Activated CD4-positive, alpha-beta T cell treated with anti-CD3 and anti-CD28 coated beads, Interleukin-2, amount 50 U/mL, for 1 hour (primary cell): ENCODE measurements around the gene RHEX.

Experiments used
- DNase-seq: peaks from one replicate; pipeline ENCODE4 v3.0.0-alpha.2; 2020

The RHEX gene

DNA sequence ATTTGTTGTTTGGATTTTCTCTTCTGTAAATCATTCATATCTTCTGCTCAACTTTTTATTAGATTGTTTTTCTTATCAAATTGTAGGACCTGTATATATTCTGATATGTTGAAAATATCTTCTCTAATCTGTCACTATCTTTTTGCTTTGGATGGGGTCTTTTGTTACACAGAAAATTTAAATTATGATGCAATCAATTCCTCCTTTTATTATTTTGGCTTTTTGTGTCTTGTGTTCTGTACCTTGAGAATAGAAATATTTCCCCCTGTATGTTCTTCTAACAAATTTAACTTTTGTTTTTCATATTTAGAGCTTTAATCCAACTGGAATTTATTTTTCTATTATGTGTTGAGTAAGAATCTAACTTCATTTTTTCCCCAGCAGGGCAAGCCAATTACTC is 67.4 kb downstream of the RHEX start:
- DNase-seq, result no peak

DNA sequence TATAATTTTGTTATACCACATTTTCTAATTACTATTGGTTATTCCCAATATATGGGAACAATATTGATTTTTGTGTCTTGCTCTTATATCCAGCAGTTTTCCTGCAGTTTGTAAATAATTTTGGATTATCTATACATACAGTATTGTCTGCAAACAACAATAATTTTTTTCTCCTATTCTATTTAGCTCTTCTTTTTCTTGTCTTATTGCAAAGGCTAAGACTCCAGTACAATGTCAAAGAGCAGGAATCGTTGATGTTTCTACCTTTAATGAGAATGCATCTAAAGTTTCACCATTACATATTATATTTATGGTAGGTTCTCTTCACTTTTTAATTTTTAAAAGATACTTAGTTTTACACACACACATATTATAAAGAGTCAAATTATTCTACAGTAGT is 68.3 kb downstream of the RHEX start:
- no peak for DNase-seq

DNA sequence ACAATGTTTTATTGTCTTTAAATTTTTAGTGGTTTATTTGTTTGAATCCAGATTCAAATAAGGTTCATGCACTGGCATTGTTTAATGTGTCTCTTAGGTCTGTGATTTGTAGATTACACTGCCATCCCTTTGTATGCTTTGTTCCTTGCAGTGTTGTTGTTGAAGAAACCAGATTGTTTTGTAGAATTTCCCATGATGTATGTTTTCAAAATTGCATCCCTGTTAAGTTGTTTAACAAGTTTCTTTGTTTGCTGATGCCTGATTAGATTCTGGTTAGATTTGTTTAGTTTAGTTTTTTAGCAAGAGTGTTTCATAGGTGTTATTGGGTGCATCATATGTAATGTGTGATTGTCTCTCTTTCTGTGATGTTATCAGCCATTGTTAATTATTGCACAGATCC is 69.7 kb downstream of the RHEX start:
- DNase-seq, result no peak

DNA sequence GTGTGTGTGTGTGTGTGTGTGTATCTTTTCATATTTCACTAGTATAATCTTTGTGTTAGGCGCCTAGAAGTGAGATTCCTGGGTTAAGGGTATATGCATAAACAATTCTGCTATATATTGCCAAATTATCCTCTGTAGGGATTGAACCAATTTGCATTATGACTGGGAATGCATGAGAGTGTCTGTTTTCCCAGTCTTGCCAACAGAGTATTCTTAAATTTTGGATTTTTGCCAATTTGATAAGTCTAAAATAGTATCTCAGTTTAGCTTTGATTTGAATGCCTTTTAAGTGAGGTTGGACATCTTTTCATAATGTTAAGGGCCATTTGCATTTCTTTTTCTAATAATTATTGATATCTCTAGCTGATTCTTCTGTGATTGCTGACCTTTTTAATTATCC is 72.4 kb downstream of the RHEX start:
- DNase-seq, result no peak

DNA sequence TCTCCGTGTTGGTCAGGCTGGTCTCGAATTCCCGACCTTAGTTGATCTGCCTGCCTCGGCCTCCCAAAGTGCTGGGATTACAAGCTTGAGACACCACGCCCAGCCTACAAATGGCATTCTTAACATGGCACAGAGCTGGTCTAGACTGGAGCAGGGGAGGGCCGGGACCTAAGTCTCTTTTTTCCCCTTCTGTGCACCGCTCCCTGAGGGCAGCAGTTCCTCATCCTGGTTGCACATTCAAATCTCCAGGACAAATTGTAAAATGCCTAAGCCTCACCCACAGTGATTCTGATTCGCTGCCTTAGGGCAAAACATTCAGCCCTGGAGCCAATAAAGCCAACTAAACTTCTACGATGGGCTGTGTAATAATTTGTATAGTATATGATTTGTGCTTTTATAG is 74.4 kb downstream of the RHEX start:
- no peak for DNase-seq

DNA sequence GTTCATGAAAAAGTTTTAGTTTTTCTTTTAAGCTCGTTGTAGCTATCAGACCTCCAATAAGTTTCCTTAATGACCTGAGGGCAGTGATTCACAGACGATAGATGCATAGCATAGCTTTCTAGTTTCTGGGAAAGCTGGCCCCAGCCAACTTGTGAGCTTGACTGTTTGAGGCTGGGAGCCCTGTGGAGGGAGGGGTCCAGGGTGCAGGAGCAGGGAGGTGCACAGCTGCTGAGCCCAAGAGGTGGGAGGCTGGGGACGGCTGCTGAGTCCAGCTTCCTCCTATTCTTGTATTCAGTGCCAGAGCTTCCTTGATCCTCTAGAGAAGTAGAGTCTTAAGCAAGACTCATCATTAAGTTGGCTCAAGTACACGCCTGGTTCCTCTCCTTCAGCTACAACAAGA is 75.2 kb downstream of the RHEX start:
- no peak for DNase-seq

DNA sequence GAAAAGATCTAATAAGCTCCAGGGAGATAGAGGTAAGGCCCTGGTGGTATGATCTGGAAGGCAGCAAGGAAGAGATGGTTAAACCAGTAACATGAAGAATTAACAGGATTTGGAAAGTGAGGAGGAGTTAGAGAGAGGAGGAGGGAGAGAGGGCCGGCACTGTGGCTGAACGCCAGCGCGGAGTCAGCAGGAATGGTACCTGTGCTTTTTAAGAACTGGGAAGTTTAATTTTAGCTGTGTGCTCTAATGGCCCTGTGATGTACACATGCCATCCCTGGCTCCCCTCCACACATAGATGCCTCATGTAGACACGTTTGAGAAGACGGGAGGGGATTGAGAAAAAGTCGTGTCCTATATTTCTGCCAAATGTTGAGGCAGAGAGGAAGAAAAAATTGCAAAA is 78.1 kb downstream of the RHEX start:
- DNase-seq, result no peak

DNA sequence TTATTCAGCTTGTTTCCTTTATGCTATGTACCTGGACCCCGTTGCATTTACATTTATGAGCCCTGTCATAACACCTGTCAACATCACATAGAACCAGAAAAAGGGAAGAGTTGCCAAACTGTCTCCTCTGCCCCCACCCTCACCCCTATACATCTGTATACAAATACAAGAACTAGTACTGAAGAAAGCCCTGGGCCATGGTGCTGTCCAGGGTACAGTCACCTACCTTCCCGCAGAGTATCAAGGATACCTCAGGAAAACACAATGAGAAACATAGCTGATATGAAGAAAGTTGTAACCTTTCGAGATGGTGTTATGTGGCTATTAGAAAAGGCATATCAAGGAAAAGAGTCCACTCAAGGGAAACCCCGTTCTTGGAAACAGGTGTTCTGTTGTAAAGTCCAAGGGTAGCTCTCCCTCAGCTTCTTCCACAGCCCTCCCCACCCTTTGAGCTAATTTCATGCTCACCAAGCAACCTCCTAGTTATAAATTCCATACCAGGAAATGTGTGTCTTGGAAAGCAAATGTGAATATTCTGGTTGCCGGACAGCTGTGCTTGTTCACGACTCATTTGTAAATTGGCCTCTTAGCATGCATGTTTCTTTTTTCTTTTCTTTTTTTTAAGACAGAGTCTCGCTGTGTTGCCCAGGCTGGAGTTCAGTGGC is 80.9 kb downstream of the RHEX start:
- no peak for DNase-seq

DNA sequence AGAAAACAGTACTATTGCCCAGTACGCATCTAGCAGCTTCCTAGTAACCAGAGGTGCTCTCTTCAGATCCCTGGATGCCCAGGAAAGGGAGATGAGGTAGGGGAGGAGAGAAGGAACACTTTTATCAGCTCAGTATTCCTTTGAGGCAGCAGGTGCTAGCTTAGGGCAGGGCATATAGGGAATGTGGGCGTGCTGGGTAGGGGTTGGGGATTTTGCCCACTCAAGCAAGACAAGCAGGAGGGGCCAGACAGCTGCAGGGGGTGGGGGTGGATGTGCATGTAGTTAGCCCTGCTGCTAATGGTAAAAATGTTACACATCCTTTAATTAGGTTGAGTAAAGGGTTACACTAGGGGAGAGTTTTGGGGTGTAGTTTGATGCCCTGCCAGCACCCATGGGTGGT is 82.3 kb downstream of the RHEX start:
- DNase-seq, result no peak

DNA sequence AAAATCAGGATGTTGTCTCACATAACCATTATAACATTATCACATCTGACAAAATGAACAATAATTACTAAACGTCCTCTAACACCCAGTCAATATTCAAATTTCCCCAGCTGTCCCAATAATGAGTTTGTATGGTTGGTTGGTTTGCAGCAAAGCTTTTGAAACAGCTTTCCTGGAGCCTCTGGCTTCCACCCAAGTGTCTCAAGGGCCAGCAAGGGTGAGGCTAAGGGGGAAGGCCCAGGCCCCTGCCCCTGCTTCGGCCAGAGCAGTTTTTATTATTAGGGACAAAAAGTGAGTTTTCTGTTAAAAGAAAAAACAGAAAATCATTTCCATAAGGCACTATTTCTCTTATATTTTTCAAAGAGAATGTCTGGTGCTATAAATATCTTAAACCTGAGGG is 83.3 kb downstream of the RHEX start:
- DNase-seq, result no peak

DNA sequence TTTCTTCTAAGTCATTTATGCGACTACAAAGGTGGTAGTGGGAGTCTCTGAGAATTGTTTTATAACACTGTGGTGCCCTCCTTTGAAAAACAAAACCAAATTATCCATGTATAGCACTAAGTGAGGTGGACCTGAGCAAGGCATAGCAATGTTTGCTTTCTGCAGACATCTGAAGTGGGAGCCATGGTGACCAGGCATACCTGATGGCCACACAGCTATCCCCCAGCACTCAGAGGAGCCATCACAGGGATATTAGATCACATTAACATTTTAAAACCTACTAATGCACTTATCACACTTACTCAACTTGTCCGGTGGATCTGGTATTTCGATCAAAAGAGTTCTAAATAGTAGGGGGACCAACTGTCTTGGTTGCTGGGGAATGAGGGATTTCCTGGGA is 89.0 kb downstream of the RHEX start:
- no peak for DNase-seq

DNA sequence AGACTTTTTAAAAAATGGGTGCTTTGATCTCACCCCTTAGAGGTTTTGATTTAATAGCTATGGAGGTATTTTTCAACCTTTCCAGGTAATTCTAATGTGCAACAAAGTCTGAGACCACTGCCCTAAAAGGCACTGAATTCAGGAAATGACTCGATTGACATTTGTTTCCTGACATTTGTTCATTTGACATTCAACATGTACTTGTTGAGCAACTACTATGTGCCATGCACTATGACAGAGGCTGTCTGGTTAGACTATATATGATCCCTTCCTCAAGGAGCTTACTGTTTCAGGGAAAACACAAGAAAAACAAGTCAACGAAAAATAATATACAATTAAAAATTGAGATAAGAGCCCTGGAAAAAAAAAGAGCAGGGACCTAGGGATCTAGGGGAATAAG is 89.8 kb downstream of the RHEX start:
- no peak for DNase-seq

DNA sequence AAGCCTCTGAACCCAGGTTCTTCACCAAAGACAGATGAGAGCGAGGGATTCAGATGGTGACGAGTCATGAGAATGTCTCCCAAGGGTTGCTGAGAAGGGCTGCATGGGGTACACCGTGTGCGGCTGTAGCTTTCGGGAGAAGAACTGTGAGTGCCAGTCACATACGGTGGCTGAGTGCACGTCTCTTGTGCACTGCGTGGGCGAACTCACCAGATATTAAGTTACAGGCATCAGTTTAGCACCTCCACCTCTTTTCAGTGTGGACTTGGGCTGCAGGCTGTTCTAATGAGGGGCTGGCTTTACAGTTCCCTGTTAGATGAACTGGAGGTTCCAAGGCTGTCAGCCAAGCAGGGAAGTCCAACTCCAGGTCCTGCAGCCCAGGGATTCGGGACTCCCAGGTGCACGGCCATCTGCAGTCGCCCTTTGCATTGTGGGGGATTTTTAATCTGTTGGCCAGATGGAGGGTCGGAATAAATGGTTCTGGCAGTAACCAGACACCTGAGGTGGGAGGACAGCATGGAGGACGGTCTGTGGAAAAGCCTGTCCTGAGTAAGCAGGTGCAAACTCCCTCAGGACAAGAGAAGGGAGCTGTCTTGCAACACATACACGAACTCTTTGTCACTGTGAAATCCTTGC is 90.7 kb downstream of the RHEX start:
- DNase-seq, result no peak

DNA sequence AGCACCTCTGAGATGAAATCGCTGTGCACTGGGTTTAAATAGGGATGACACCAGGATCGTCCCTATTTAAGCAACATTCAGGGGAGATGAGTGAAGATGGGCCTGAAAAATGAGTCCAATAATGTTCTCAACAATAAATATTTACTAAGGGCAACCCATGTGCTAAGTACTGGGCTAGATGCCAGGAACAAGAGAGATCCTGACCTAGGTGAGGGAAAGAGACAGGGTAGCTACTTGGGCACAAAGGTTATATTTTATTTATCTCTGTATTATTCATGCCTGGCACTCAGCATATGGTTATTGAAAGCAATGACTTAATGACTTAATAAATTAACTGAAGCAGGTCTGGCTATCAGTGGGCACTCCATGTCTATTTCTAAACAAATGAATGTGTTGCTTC is 91.6 kb downstream of the RHEX start:
- no peak for DNase-seq

DNA sequence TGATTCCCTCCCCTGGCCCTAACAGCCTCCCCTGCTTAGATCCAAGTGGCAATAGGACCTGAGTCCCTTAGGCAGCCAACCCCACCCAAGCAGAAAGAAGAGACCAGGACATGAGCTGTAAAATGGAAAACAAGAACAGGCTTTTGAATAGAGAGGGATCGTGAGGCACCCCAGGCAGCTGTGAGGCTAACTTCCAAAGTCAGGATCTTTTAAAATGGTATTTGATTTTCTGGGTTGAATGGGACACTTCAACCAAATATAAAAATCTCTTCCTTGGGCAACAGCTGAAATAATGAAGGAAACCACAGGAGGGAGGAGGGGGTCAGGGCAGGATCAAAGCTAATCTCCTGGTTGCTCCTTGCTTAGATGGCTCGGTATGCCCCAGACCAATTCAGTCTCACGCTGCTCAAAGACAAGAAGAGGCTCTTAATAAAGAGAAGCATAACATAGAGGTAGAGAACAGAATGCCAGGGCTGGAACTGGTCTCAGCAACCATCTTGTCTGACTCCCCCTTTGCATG is 92.9 kb downstream of the RHEX start:
- no peak for DNase-seq
